Pancreas (tissue), 10 donors: Measurements from ENCODE around the gene RUNX1. TPM values are rescaled to one million over a fixed set of nuclear protein-coding genes. Genes with fewer than 3 reads are reported as not detected.

Experiments
- ATAC-seq, 4 donors: fragments of 200-7000 bp; cut with Tn5 transposase; one replicate each; pipeline versions ENCODE4 v1.8.0 to v1.9.1; 2020; ENCODE audit warnings: mild to moderate bottlenecking in 4 of 4, moderate library complexity in 4 of 4
- DNase-seq, 6 donors: peaks; one replicate each; pipeline ENCODE4 v3.0.0-alpha.2; 2020
- FAIRE-seq: peaks from 2 replicates; lab custom pipeline; 2012; peaks lifted over from hg19 to GRCh38; lab: Jason Lieb, UNC
- H3K27ac ChIP-seq, 4 donors: fragments of 200-600 bp; sonication (generic); 1 replicate in 3 of 4; 2 replicates in 1 of 4; pipeline versions ENCODE4 v1.5.0 to v1.8.0; 2020
- H3K27me3 ChIP-seq, 4 donors: fragments of 200-600 bp; one replicate each; pipeline ENCODE4 v1.8.0; 2021
- H3K36me3 ChIP-seq, 3 donors: fragments of 200-600 bp; sonication (generic) in 1 of 3; one replicate each; pipeline versions ENCODE4 v1.5.0 to v1.8.0; 2020 to 2021
- H3K4me1 ChIP-seq, 3 donors: fragments of 200-600 bp; one replicate each; pipeline ENCODE4 v1.8.0; 2021
- H3K4me3 ChIP-seq, 4 donors: fragments of 200-600 bp; sonication (generic) in 2 of 4; one replicate each; pipeline versions ENCODE4 v1.5.0 to v1.8.0; 2020 to 2021
- H3K9me3 ChIP-seq, 4 donors: fragments of 200-600 bp; one replicate each; pipeline ENCODE4 v1.8.0; 2021
- CTCF ChIP-seq, 4 donors: fragments of 200-600 bp; sonication (generic) in 3 of 4; IDR thresholded peaks; one replicate each; pipeline versions ENCODE4 v1.5.0 to v1.8.0; 2021; ENCODE audit warnings: antibody characterized with exemption in 4 of 4
- WGBS, 2 donors: extraction: QIAGEN DNeasy Blood & Tissue Kit; methylation state at CpG; one replicate each; pipeline ENCODE4 v1.1.7; 2013; 5-methylcytosine and 5-hydroxymethylcytosine counted together
- intact Hi-C, 3 donors: fragments of 100-400 bp; cut with DNase I; formaldehyde crosslinking; loops; one replicate each; pipeline versions ENCODE4 v1.11.1 to v1.14.2; 2022
- polyA plus RNA-seq, 2 donors: library from polyadenylated mRNA; stranded (reverse); fragments of 200-250 nt; gene quantifications; one replicate each; pipeline ENCODE4 v1.2.3, GENCODE V29; 2013
- total RNA-seq, 6 donors: library from RNA; stranded (reverse); fragmentation: NEBNext Ultra II Directional in 4 of 6; extraction: Animal tissue kit (Norgen Biotek cat#: 25700) in 4 of 6; gene quantifications; one replicate each; pipeline versions ENCODE4 v1.2.1 to v1.2.4, GENCODE V29; 2021 to 2023
- donor health status: healthy with polysubstance abuse.
- donor health status: DM: no; HTN: no; CAD: no; lungs with moderate emphysema.
- donor health status: DM: no; HTN: no; CAD: no.
- donor health status: control.
- donor health status: control.
- donor health status: Bipolar disorder and iron deficiency.
- donor health status: DM: yes; HTN: yes; CAD: no.
- donor health status: DM: no; HTN: no; CAD: no.
- donor health status: DM: no; HTN: no; CAD: no.
- donor health status: DM: yes; HTN: yes; CAD: no.

Gene RUNX1
- total and polyA plus RNA-seq, 8 donors: 2.1 to 38.2 (median 4.5) TPM

- no peak for DNase-seq
- 91% methylated on average over 1 of the region's 1 CpG for WGBS, 2 donors
- no peak for TF ChIP-seq CTCF (IDR thresholded peaks at IDR 0.05)
- FAIRE-seq: no peak
- no peaks in the 10 kb centered on the region for H3K9me3 ChIP-seq
- no peak overlapping the region for H3K4me3 ChIP-seq
- intact Hi-C loops: no loop called here
- H3K4me1 ChIP-seq: no peaks in the 10 kb centered on the region
- no peak overlapping the region for H3K27ac ChIP-seq
- no peaks in the 10 kb centered on the region for H3K36me3 ChIP-seq
- no peak for ATAC-seq
- H3K27me3 ChIP-seq: no peaks in the 10 kb centered on the region
Observed at GRCh38 chr21:34924771-34925419, 124.2 kb downstream of the RUNX1 start.

GRCh38 chr21:34924194-34924593, 124.9 kb downstream of the RUNX1 start:
- 72 to 81% methylated on average over 3 of the region's 3 CpGs for WGBS, 2 donors
- Histone ChIP-seq H3K36me3 (no peaks in the 10 kb centered on the region), H3K4me1 (no peaks in the 10 kb centered on the region), H3K9me3 (no peaks in the 10 kb centered on the region), H3K27ac (no peak overlapping the region), H3K27me3 (no peaks in the 10 kb centered on the region), H3K4me3 (no peak overlapping the region)
- no peak for TF ChIP-seq CTCF (IDR thresholded peaks at IDR 0.05)
- intact Hi-C loops: no loop called here
- ATAC-seq (no peak), DNase-seq (no peak), FAIRE-seq (no peak)

GRCh38 chr21:34923626-34924025, 125.5 kb downstream of the RUNX1 start:
- no peak for TF ChIP-seq CTCF (IDR thresholded peaks at IDR 0.05)
- ATAC-seq: no peak
- 80 to 88% methylated on average over 4 of the region's 4 CpGs for WGBS, 2 donors
- no peak for FAIRE-seq
- Histone ChIP-seq H3K4me1 (no peaks in the 10 kb centered on the region), H3K9me3 (no peaks in the 10 kb centered on the region), H3K36me3 (no peaks in the 10 kb centered on the region), H3K4me3 (no peak overlapping the region), H3K27me3 (no peaks in the 10 kb centered on the region), H3K27ac (no peak overlapping the region)
- DNase-seq: no peak
- intact Hi-C loops: no loop called here

GRCh38 chr21:34923202-34923601, 125.9 kb downstream of the RUNX1 start:
- TF ChIP-seq CTCF (IDR thresholded peaks at IDR 0.05): no peak
- Histone ChIP-seq H3K4me1 (no peaks in the 10 kb centered on the region), H3K9me3 (no peaks in the 10 kb centered on the region), H3K27me3 (no peaks in the 10 kb centered on the region), H3K36me3 (no peaks in the 10 kb centered on the region), H3K4me3 (no peak overlapping the region), H3K27ac (no peak overlapping the region)
- ATAC-seq: no peak
- WGBS, 2 donors: 66 to 73% methylated on average over 4 of the region's 4 CpGs
- no peak for FAIRE-seq
- DNase-seq: no peak
- intact Hi-C loops: no loop called here

- no peak overlapping the region for H3K27ac ChIP-seq
- H3K36me3 ChIP-seq: no peaks in the 10 kb centered on the region
- TF ChIP-seq CTCF (IDR thresholded peaks at IDR 0.05): no peak
- no peaks in the 10 kb centered on the region for H3K4me1 ChIP-seq
- no peak overlapping the region for H3K4me3 ChIP-seq
- no peaks in the 10 kb centered on the region for H3K9me3 ChIP-seq
- intact Hi-C loops: no loop called here
- ATAC-seq: no peak
- no peak for DNase-seq
- no peaks in the 10 kb centered on the region for H3K27me3 ChIP-seq
- FAIRE-seq: no peak
Observed at GRCh38 chr21:34922479-34922878, 126.6 kb downstream of the RUNX1 start.
